Adrenal gland (tissue), 5 donors: ENCODE measurements around the gene DTX4.

ENCODE experiments used
- CTCF ChIP-seq, 6 experiments: fragments of 450-650 bp in 4 of 6; fragments of 200-600 bp in 2 of 6; sonication (generic) in 1 of 6; IDR thresholded peaks; 1 replicate in 5 of 6; 2 replicates in 1 of 6; pipeline versions ENCODE4 v1.5.1 to v1.8.0; 2016 to 2021; ENCODE audit warnings: antibody characterized with exemption in 6 of 6, mild to moderate bottlenecking in 2 of 6, moderate library complexity in 1 of 6
- POLR2A ChIP-seq, 2 donors: fragments of 450-650 bp; IDR thresholded peaks; one replicate each; pipeline ENCODE4 v1.6.1; 2017; ENCODE audit warnings: antibody characterized with exemption in 2 of 2, mild to moderate bottlenecking in 2 of 2, moderate library complexity in 1 of 2
- donor health status: DM: no; HTN: no; CAD: no.

- TF ChIP-seq CTCF (IDR thresholded peaks at IDR 0.05) = no peak
- no peak for TF ChIP-seq POLR2A (IDR thresholded peaks at IDR 0.05)
Measured at GRCh38 chr11:59240322-59240721, 68.4 kb downstream of the DTX4 start.
